Psoas muscle (tissue), 8 donors: ENCODE measurements around the gene RANBP2. TPM values are rescaled to one million over a fixed set of nuclear protein-coding genes. Genes with fewer than 3 reads are reported as not detected.

ENCODE experiments used
- ATAC-seq, 4 donors: fragments of 200-7000 bp; cut with Tn5 transposase; one replicate each; pipeline ENCODE4 v1.9.1; 2020; ENCODE audit warnings: moderate library complexity in 3 of 4, mild to moderate bottlenecking in 2 of 4
- DNase-seq, 2 donors: peaks; one replicate each; pipeline ENCODE4 v3.0.0-alpha.2; 2020
- H3K27ac ChIP-seq: fragments of 200-600 bp; one replicate; pipeline ENCODE4 v1.8.0; 2022
- H3K27me3 ChIP-seq, 3 donors: fragments of 200-600 bp in 1 of 3; one replicate each; pipeline versions ENCODE4 v1.6.1 to v1.8.0; 2013 to 2022; ENCODE audit warnings: low read length in 2 of 3, mild to moderate bottlenecking in 2 of 3, moderate library complexity in 1 of 3; ENCODE audit not compliant: insufficient read depth in 3 of 3
- H3K36me3 ChIP-seq, 2 donors: fragments of 200-600 bp in 1 of 2; one replicate each; pipeline versions ENCODE4 v1.6.1 to v1.8.0; 2013 to 2022; ENCODE audit warnings: low read depth in 1 of 2, mild to moderate bottlenecking in 1 of 2, moderate library complexity in 1 of 2; ENCODE audit not compliant: insufficient read depth in 1 of 2
- H3K4me1 ChIP-seq: fragments of 200-600 bp; one replicate; pipeline ENCODE4 v1.8.0; 2022
- H3K4me3 ChIP-seq: fragments of 200-600 bp; one replicate; pipeline ENCODE4 v1.8.0; 2022; ENCODE audit warnings: mild to moderate bottlenecking
- H3K9me3 ChIP-seq: fragments of 200-600 bp; one replicate; pipeline ENCODE4 v1.8.0; 2022
- WGBS, 3 donors: extraction: QIAGEN DNeasy Blood & Tissue Kit; methylation state at CpG; one replicate each; pipeline versions ENCODE4 v1.1.6 to v1.1.7; 2013; 5-methylcytosine and 5-hydroxymethylcytosine counted together
- intact Hi-C, 2 donors: fragments of 100-400 bp; cut with DNase I; formaldehyde crosslinking; loops; one replicate each; pipeline versions ENCODE4 v1.11.0 to v1.14.2; 2022
- polyA plus RNA-seq, 3 donors: library from polyadenylated mRNA; stranded (reverse); fragments of 200-250 nt; gene quantifications; one replicate each; pipeline ENCODE4 v1.2.3, GENCODE V29; 2013
- total RNA-seq, 4 donors: library from RNA; stranded (reverse); fragmentation: NEBNext Ultra II Directional in 2 of 4; extraction: Animal tissue kit (Norgen Biotek cat#: 25700) in 2 of 4; gene quantifications; one replicate each; pipeline versions ENCODE4 v1.2.1 to v1.2.4, GENCODE V29; 2021 to 2023
- TF ChIP-seq, protein P1 (sequence below): fragments of 200-600 bp; IDR thresholded peaks from one replicate; pipeline ENCODE4 v1.8.0; 2022; ENCODE audit warnings: antibody characterized with exemption
- donor health status: healthy with polysubstance abuse.
- donor health status: DM: no; HTN: no; CAD: no; lungs with moderate emphysema.
- donor health status: Bipolar disorder and iron deficiency.
- donor health status: healthy.
- donor health status: DM: yes; HTN: yes; CAD: no.
- donor health status: DM: no; HTN: no; CAD: no.
- donor health status: DM: no; HTN: no; CAD: no.
- donor health status: DM: yes; HTN: yes; CAD: no.

RANBP2 gene
- total and polyA plus RNA-seq, 7 donors, result 12.4 to 74.3 (median 58.5) TPM

DNA sequence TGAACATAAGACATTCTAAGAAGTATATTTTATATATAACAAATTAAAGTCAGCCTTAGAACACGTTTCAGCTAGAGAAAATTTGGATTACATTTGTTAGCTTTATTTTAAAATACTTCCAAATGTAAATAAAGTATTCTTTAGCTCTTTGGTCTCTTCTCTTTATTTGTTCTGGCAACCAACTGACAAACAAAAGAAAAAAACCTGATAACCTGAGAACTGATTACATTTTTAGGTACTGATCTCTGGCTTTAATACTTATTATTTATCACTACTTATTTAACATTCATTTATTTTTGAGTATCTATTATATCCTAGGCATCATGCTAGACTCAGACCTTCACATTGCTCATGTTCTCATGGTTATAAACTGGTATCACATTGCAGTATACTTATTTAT lies 85.8 kb downstream of the RANBP2 start:
- intact Hi-C loops, result no loop called here
- ATAC-seq (no peak), DNase-seq (no peak)
- H3K4me3 ChIP-seq, result no peak overlapping the region
- no peak overlapping the region for H3K27ac ChIP-seq
- no peaks in the 10 kb centered on the region for H3K27me3 ChIP-seq
- 93 to 96% (median 95%) methylated on average over 1 of the region's 1 CpG for WGBS, 3 donors
- H3K9me3 ChIP-seq, result peaks cover 6% of the 10 kb centered on the region
- TF ChIP-seq, protein P1, sequence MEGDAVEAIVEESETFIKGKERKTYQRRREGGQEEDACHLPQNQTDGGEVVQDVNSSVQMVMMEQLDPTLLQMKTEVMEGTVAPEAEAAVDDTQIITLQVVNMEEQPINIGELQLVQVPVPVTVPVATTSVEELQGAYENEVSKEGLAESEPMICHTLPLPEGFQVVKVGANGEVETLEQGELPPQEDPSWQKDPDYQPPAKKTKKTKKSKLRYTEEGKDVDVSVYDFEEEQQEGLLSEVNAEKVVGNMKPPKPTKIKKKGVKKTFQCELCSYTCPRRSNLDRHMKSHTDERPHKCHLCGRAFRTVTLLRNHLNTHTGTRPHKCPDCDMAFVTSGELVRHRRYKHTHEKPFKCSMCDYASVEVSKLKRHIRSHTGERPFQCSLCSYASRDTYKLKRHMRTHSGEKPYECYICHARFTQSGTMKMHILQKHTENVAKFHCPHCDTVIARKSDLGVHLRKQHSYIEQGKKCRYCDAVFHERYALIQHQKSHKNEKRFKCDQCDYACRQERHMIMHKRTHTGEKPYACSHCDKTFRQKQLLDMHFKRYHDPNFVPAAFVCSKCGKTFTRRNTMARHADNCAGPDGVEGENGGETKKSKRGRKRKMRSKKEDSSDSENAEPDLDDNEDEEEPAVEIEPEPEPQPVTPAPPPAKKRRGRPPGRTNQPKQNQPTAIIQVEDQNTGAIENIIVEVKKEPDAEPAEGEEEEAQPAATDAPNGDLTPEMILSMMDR, result no peak
- H3K36me3 ChIP-seq, result peaks cover 0 to 24% of the 10 kb centered on the region in 2 donors
- H3K4me1 ChIP-seq, result no peaks in the 10 kb centered on the region

DNA sequence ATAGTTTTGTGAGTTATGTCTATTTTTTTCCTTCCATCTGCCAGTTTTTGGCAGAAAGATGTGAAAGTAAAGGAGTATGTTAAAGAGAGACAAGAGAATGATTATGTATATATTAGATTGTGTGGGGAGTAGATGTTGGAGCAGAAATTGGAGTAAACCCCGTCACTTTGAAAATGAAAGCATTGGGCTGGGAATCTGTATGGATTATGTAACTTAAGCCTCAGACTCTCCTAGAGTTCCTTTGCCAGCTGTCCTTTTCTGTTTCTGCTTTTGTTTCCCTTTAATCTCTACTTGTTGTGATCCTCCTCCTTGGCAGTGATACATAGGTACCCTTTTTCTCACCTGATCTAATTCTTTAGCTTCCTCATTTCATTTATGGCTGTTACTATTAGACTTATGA lies 86.5 kb downstream of the RANBP2 start:
- WGBS, 3 donors, result 87 to 95% (median 93%) methylated on average over 1 of the region's 1 CpG
- intact Hi-C loops, result no loop called here
- TF ChIP-seq, protein P1, result no peak

DNA sequence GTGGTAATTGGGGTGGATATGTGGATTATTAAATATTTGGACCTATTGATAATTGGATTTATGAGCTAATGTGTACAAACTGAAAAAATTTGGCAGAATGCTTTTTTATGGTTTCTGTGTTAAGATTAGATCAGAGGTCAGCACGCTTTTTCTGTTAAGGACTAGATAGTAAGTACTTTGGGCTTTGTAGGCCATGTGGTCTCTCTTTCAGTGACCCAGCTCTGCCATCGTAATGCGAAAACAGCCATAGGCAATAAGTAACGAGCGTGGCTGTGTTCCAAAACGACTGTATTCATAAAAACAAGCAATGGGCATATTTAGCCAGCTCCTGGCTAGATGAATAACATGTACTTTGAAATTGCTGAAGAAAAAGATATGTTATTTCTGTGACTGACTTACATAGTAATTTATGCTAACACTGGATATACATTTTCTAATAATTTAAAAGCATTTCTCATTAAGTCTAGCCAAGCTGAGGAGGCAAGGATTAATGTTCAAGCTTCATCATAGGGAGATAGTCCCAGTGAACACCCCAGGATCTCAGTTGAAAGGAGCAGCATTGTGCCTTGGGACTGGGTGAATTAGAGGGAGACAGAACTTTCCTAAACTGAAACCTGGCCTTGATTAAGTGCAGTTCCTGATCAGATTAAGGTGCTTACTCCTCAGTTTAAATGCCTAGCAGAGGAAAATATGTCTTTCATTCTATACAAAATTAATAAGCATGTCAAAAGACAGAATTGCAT lies 87.3 kb downstream of the RANBP2 start:
- WGBS, 3 donors, result 82 to 86% (median 86%) methylated on average over 6 of the region's 6 CpGs
- intact Hi-C loops, result no loop called here
- Histone ChIP-seq H3K9me3 (peaks cover 9% of the 10 kb centered on the region), H3K4me1 (no peaks in the 10 kb centered on the region), H3K36me3 (peaks cover 0 to 24% of the 10 kb centered on the region in 2 donors), H3K4me3 (no peak overlapping the region), H3K27me3 (no peaks in the 10 kb centered on the region), H3K27ac (no peak overlapping the region)
- DNase-seq (no peak), ATAC-seq (no peak)
- TF ChIP-seq, protein P1, result no peak

More for the DNA sequence above, 86.5 kb downstream of the RANBP2 start:
- Histone ChIP-seq H3K36me3 (peaks cover 0 to 24% of the 10 kb centered on the region in 2 donors), H3K27ac (no peak overlapping the region), H3K9me3 (peaks cover 9% of the 10 kb centered on the region), H3K27me3 (no peaks in the 10 kb centered on the region), H3K4me1 (no peaks in the 10 kb centered on the region), H3K4me3 (no peak overlapping the region)
- ATAC-seq, result no peak
- no peak for DNase-seq

DNA sequence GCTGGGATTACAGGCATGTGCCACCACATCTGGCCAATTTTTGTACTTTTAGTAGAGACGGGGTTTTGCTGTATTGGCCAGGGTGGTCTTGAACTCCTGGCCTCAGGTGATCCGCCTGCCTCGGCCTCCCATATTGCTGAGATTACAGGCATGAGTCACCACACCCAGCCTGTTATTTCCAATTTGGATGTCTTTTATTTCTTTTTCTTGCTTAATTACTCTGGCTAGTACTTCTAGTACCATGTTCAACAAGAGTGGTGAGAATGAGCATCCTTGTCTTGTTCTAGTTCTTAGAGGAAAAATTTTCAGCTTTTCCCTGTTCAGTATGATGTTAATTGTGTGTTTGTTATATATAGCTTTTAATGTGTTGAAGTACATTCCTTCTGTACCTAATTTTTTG lies 90.7 kb downstream of the RANBP2 start:
- intact Hi-C loops, result no loop called here
- Histone ChIP-seq H3K36me3 (peaks cover 0 to 24% of the 10 kb centered on the region in 2 donors), H3K27me3 (no peaks in the 10 kb centered on the region), H3K9me3 (peaks cover 9% of the 10 kb centered on the region), H3K4me3 (no peak overlapping the region), H3K27ac (no peak overlapping the region), H3K4me1 (no peaks in the 10 kb centered on the region)
- ATAC-seq, result no peak
- TF ChIP-seq, protein P1, result no peak
- DNase-seq, result no peak
- 94 to 100% (median 96%) methylated on average over 3 of the region's 3 CpGs for WGBS, 3 donors
